Subcutaneous adipose tissue (tissue), 4 donors: Measurements from ENCODE around the gene DHRS11. TPM values are rescaled to one million over a fixed set of nuclear protein-coding genes. Genes with fewer than 3 reads are reported as not detected.

Source experiments
- total RNA-seq, 4 donors: library from RNA; depleted of rRNA; stranded (reverse); fragments of >200 nt; gene quantifications; one replicate each; pipeline ENCODE4 v1.1.0, GENCODE V29; 2016
- TF ChIP-seq, protein P1 (sequence below): fragments of 450-650 bp; IDR thresholded peaks from one replicate; pipeline ENCODE4 v1.5.1; 2016; ENCODE audit warnings: low read depth, mild to moderate bottlenecking, control low read depth, antibody characterized with exemption, moderate library complexity

The DHRS11 gene, protein sequence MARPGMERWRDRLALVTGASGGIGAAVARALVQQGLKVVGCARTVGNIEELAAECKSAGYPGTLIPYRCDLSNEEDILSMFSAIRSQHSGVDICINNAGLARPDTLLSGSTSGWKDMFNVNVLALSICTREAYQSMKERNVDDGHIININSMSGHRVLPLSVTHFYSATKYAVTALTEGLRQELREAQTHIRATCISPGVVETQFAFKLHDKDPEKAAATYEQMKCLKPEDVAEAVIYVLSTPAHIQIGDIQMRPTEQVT
- total RNA-seq: 10 to 100 TPM in 1 of 4 donors, 1 to 10 TPM in 3; 5.3 to 12.1 (median 7.9) TPM

DNA sequence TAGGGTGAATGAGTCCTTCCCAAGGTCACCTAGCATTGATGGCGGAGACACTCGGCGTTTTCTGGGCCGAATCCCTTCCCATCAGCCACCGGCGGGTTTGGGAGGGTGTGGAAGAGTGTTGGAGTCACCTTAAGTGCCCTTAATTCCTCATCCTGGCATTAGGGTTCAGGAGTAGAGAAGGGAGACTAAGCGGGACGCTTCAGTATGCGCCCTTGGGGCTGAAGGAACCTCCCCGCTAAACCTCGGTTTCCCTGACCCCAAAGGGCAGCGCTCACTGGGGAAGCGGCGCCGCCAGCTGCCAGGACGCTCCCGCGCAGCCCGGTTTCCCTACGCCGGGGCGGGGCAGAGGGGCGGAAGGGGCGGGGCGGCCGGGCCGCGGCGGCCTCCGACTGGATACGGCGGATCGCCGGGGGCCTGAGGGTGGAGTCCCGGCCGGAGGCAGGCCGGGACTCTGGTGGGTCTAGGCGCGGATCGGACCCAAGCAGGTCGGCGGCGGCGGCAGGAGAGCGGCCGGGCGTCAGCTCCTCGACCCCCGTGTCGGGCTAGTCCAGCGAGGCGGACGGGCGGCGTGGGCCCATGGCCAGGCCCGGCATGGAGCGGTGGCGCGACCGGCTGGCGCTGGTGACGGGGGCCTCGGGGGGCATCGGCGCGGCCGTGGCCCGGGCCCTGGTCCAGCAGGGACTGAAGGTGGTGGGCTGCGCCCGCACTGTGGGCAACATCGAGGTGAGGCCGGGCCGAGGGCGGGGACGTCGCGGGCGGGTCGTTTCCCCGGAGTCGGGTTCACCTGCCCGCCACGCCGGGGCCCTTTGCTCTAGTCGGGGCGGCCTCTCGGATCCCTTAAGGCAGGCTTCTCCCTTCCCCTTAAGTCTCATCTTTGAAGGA is at the start of gene DHRS11:
DHRS11 (plus strand) TSS at position 446 of the 882 bp plus-strand sequence; CDS start at position 577, 131 bp downstream.
- TF ChIP-seq, protein P1, sequence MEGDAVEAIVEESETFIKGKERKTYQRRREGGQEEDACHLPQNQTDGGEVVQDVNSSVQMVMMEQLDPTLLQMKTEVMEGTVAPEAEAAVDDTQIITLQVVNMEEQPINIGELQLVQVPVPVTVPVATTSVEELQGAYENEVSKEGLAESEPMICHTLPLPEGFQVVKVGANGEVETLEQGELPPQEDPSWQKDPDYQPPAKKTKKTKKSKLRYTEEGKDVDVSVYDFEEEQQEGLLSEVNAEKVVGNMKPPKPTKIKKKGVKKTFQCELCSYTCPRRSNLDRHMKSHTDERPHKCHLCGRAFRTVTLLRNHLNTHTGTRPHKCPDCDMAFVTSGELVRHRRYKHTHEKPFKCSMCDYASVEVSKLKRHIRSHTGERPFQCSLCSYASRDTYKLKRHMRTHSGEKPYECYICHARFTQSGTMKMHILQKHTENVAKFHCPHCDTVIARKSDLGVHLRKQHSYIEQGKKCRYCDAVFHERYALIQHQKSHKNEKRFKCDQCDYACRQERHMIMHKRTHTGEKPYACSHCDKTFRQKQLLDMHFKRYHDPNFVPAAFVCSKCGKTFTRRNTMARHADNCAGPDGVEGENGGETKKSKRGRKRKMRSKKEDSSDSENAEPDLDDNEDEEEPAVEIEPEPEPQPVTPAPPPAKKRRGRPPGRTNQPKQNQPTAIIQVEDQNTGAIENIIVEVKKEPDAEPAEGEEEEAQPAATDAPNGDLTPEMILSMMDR: no peak

DNA sequence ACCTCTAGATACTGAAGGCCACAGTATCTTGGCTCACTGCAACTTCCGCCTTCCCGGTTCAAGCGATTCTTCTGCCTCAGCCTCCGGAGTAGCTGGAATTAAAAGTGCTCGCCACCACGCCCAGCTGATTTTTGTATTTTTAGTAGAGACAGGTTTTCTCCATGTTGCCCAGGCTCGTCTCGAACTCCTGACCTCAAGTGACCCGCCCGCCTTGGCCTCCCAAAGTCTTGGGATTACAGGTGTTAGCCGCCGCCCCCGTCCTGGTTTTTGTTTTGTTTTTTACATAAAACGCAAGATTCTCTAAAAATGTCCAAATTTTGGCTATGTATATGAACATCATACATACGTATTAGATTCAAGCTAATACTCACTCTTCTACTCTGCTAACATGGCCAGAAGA is 48.9 kb upstream of the DHRS11 start:
- TF ChIP-seq, protein P1: no peak

DNA sequence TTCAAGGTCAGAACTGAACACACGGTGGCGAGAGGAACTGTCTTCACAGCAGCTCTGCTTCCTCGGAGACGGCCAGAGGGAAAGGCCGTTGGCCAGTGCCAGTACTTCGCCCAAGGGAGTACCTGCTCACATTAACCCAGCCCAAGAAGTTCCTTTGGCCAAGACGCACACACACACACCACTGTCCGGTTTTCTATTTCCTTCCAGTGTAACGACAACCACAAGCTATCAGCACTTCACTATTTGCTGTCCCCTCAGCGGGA is 47.7 kb upstream of the DHRS11 start:
- TF ChIP-seq, protein P1: no peak

DNA sequence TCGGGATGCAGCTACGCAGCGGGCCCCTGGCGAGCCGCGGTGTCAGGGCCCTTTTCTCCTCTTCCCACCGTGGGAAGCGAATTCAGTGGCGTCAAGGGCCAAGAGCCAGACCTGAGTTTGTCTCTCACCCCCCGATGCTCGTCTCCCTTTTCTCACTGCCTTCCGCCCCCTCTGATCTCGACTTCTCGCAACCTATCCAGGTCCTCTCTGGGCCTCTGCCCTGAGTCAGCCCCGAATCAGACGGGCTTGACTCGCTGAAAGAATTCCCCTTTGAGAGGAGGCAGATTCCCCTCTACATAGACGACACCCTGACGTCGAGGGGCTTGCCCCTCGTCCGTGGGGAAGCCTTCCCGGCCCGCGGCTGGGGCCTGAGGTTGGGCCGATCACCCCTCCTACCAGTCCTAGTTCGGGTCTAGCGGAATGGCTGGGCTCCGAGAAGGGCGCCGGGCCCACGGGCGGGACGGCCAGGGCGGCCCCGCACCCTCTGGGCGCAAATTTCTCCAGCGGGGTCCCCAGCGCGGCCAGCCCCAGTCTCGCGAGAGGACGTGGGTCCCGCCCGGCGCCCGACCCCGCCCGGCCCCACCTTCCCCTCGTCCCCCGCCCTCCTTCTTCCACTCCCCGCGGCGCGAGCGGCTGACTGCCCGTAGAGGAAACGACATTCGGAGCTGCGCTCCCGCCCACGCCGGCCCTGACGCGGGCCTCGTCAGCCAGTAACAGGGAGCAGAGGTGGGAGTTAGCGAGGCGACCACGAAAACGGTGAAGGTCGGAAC is 47.2 kb upstream of the DHRS11 start, which contains the start of gene GGNBP2:
GGNBP2 (plus strand) TSS at position 613 of the 770 bp plus-strand sequence. CDS start 806 bp downstream, outside the sequence.
- TF ChIP-seq, protein P1: no peak

DNA sequence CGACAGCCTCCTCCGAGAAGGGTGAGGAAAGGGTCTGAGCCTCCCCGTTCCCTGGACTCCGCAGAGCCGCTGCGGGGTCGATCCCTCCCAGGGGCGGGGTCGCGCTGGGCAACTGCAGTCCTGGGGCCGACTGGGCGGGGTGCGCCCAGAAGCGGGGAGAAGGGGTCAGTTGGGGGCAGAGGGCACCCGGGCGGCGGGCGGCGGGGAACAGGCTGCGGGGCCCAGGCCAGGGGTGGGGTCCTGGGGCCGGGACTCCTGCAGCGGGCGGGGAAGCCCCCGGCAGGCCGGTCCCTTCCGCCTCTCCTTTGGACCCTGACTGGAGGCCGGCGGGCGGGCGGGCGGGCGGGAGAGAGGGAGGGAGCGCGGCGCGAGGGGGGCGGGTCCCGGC is 46.6 kb upstream of the DHRS11 start:
- TF ChIP-seq, protein P1: no peak

DNA sequence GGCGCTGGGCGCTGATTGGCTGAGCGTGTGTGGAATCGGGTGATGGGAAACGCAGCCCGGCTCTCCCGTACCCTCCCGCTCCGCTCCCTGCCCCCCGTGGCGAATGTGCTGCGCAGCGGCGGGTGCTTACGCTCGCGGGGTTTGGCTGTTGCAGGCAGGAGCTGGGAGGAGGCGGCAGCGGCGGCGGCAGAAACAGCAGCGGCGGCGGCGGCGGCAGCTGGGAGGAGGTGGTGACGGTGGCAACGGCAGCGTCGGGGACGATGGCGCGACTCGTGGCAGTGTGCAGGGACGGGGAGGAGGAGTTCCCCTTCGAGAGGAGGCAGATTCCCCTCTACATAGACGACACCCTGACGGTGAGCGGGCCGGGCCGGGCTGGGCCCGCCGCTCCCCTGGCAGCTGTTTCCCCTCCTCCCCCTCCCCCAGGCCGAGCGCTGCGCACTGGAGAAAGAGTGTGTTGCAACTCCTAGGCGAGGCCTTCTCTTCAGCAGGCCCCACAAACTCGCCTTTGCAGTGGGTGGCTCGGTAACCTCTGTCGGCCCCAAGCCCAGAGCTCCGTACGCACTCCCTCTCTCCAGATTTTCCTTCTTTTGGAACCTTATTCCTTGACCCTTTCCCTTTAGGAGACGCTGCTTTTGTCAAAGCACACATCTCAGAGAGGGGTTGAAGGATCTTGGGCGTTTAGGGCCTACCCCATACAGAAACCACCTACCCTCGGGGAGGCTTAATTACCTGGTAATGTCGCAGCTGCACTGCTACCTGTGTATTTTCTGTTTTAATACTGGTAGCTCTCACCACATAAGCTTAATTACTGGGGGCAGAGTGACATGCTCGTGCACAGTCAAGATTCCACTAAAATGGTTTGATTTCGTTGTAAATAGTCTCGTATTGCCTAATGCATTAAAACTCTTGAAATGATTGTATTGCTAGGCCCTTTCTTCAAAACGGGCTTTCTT is 45.9 kb upstream of the DHRS11 start:
- TF ChIP-seq, protein P1: no peak
